ENCODE measurements around the gene IGF2BP2. TPM values are rescaled to one million over a fixed set of nuclear protein-coding genes. Genes with fewer than 3 reads are reported as not detected.
A peak's percentile ranks its signal among the peaks of the same experiment; 100 is the strongest.

Gene IGF2BP2
- total and polyA plus RNA-seq, 9 of the 15 experiments (the other 6 are each of a cell fraction or from before 2014, with no cell fraction given), result 3.2 to 59.6 (median 30.5) TPM

DNA sequence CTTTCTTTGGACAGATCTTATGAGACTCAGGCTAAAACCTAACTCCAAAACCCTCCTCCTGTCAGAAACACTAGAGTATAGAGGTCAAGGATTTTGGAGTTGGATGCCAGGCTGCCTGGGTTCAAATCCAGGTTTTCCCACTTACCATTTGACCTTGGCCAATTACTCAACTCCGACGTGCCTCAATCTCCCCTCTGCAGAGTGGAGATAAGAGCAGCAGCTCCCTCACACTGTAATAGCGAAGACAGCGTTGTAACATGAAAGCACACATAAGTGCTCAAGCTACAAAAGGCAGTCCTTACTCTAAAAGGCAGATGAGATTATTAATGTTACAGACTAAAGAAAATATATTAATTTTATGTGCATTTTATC lies 90.1 kb downstream of the IGF2BP2 start (continued):
- TF ChIP-seq, protein P1, sequence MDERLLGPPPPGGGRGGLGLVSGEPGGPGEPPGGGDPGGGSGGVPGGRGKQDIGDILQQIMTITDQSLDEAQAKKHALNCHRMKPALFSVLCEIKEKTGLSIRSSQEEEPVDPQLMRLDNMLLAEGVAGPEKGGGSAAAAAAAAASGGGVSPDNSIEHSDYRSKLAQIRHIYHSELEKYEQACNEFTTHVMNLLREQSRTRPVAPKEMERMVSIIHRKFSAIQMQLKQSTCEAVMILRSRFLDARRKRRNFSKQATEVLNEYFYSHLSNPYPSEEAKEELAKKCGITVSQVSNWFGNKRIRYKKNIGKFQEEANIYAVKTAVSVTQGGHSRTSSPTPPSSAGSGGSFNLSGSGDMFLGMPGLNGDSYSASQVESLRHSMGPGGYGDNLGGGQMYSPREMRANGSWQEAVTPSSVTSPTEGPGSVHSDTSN (CRISPR knock-in tag; IDR thresholded peaks at IDR 0.05; ENCODE audit: low read depth), result no peak
- TF ChIP-seq, protein P1 (tag; conservative IDR thresholded peaks at IDR 0.05; ENCODE audit: low read depth), result peak; percentile 81
- TF ChIP-seq PTBP1 (IDR thresholded peaks at IDR 0.05; ENCODE audit: low read depth, low read length) (no peak), ETS2 (tag; IDR thresholded peaks at IDR 0.05; ENCODE audit: borderline replicate concordance, poor library complexity, severe bottlenecking) (no peak), RFX5 (IDR thresholded peaks at IDR 0.05; ENCODE audit: low read depth, low read length) (no peak), ZNF354B (CRISPR knock-in tag; IDR thresholded peaks at IDR 0.05) (no peak), NCOA6 (IDR thresholded peaks at IDR 0.05) (no peak), PRDM10 (IDR thresholded peaks at IDR 0.05; ENCODE audit: partially characterized antibody) (no peak), POU5F1 (IDR thresholded peaks at IDR 0.05; ENCODE audit: borderline replicate concordance, low read depth, low read length, partially characterized antibody) (no peak), SAFB2 (IDR thresholded peaks at IDR 0.05; ENCODE audit: borderline replicate concordance, low read depth, low read length, severe bottlenecking) (no peak), RCOR1 (IDR thresholded peaks at IDR 0.05; ENCODE audit: borderline replicate concordance in 1 of 2, low read depth in 2 of 2, low read length in 2 of 2) (peak in 1 of 2 experiments; percentile 78; a peak in 1 of 4 replicates), FOSL1 (tag; conservative IDR thresholded peaks at IDR 0.05) (0 out of 2 replicates have a peak, but pooled peaks have one; percentile 15), BRD4 (IDR thresholded peaks at IDR 0.05) (no peak)
- TF ChIP-seq, protein P2, sequence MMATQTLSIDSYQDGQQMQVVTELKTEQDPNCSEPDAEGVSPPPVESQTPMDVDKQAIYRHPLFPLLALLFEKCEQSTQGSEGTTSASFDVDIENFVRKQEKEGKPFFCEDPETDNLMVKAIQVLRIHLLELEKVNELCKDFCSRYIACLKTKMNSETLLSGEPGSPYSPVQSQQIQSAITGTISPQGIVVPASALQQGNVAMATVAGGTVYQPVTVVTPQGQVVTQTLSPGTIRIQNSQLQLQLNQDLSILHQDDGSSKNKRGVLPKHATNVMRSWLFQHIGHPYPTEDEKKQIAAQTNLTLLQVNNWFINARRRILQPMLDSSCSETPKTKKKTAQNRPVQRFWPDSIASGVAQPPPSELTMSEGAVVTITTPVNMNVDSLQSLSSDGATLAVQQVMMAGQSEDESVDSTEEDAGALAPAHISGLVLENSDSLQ (IDR thresholded peaks at IDR 0.05), result 0 out of 2 replicates have a peak, but pooled peaks have one; percentile 20
